NCI-H2171 treated with DMSO at 0.1 percent for 48 hours (cell line): ENCODE data around the gene LRP6.
"Not testable (repeated sequence)": the region's sequence is repeated elsewhere in the genome, so short reads cannot be mapped to it uniquely, and the experiment has no call there.

Source experiments
- DNase-seq: peaks from one replicate; lab custom pipeline; 2025; lab: John Stamatoyannopoulos, UW

LRP6 gene

DNA sequence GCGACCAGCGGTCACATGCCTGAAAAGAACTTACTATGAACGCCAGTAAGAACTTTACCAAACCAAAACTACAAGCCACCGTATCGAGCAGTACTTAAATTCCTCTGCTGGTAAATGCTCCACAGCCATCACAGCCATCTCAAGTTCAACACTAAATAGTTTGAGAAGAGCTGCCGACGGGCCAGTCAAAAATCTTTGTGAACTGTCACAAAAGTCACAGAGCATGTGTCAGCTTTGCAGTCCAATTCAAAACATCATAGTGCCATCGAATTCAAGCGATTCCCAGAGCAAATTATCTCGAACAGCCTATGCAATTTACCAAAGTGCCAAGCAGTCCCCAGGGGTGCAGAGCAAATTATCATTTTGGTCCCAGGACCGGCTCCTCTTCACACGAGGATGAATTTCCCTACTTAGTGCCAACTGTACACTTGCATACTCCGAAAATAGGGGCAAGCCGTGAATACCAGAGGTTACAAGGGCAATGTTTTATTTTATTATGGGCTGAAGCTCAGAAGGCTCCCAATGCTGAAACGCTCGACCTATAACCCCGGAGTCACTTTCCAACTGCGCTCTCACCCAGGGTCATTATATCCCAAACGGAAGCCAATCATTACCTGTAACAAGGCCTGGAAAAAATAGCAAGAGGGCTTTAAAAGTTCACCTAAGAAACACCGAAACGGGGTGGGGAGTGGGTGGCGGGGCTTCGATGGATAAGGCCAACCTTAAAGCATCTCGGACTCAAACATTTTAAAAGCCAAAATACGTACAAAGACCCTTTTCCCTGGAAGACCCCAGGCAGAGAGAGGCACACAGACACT lies 1.1 kb downstream of the LRP6 start:
- no peak for DNase-seq

- no peak for DNase-seq
Observed at GRCh38 chr12:12265035-12265434, 1.8 kb downstream of the LRP6 start.

DNA sequence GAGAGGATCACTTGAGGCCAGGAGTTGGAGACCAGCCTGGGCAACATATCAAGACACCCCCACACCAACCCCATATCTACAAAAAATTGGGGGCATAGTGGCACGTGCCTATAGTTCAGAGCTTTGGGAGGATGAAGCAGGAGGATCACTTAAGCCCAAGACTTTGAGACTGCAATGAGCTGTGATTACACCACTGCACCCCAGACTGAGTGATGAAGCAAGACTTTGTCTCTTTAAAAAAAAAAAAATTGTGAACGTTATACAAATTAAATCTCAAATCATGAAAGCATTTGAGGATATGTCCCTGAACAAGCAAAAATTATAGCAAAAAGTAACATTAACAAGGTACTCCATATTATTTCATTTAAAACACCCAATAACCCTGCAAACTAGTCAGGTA lies 2.9 kb downstream of the LRP6 start:
- DNase-seq, result no peak

DNA sequence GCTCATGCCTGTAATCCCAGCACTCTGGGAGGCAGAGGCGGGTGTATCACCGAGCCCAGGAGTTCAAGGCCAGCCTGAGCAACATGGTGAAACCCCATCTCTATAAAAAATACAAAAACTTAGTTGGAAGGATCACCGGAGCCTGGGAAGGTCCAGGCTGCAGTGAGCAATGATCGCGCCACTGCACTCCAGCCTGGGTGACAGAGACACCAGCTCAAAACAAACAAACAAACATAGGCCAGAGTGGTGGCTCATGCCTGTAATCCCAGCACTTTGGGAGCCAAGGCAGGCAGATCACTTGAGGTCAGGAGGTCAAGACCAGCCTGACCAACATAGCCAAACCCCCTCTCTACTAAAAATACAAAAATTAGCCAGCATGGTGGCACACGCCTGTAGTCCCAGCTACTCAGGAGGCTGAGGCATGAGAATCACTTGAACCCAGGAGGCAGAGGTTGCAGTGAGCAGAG lies 10.5 kb downstream of the LRP6 start:
- not testable (repeated sequence) for DNase-seq

DNA sequence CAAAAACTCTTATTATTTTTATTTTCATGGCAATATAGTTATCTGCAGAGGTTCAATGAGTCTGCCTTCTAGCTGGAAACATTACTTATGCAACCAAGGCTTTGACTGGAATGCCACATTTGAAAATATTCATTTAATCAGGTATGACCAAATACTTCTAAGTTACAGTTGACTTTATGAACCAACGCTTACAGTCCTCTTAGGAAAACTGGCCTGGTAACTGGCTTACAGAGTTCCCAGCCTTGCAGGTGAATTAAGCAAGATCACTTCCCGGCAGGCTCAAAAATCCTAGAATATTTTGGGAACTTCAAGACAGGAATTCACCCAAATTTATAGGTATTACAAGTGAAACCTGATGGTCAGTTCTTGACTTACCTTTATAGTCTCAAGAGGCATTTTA lies 12.3 kb downstream of the LRP6 start:
- DNase-seq, result no peak

GRCh38 chr12:12249216-12250050 lies 17.4 kb downstream of the LRP6 start:
- no peak for DNase-seq

DNA sequence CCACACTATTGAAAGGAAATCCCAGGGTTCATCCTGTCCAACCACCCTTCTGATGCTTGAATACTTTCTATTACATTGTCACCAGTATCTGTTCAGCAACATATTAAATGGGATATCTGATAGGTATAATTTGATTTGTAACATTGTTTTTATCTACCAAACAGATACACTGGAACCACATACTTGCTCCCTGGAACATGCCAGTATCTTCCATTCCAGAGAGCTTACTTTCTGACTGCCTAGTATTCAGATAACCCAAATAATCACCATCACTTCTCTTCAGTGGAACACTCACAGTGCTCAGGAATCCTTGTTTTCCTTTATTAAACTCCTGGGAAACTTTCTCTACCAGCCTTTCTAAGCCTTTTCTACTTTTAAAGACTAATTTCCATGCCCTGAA lies 19.3 kb downstream of the LRP6 start:
- no peak for DNase-seq

GRCh38 chr12:12244341-12244740 lies 22.5 kb downstream of the LRP6 start:
- DNase-seq, result no peak

- DNase-seq, result peak; percentile 10
Observed at GRCh38 chr12:12240662-12241340, 26.0 kb downstream of the LRP6 start.

GRCh38 chr12:12239127-12239526 lies 27.7 kb downstream of the LRP6 start:
- DNase-seq, result no peak

GRCh38 chr12:12238605-12239004 lies 28.2 kb downstream of the LRP6 start:
- no peak for DNase-seq

GRCh38 chr12:12236896-12237295 lies 29.9 kb downstream of the LRP6 start:
- DNase-seq, result no peak

DNA sequence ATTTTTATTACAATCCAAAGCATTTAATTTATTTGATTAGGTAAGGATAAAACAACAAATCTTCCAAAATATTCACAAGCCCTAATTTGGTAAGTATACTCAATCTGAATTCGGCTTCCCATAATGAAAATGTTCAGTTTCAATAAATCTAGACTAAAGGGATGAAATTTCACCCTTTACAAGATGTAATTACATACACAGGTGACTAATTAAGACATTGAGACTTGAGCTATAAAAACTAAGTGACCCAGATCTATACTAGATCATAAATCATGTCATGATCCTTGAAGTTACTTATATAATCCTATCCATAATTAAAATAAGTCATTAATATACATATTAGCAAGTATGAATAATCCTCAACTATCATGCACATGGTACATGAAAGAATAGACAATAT lies 36.6 kb downstream of the LRP6 start:
- peak; percentile 16 for DNase-seq

DNA sequence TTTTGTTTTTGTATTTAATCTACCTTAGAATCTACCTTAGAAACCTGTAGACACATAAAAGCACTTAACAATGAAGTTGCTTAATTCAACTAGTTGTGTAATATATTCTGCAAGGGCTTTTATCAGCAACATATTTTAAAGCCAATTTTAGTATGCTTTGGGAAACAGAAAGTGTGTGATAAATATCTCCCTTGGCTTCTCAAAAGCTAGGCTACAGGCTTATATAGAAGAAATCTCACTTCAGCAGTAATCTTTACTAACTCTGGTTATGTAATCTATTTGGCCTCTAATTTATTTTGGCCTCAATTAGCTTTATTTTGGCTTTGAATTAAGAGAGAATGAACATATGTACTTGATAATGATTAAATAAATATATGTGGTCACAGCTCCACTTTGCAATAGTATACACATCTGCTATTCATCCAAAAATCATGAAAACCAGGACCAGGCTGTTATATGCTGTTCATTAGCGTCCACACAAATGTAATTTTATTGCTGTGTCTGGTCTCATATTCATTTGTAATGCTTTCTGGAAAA lies 37.2 kb downstream of the LRP6 start:
- DNase-seq, result no peak

DNA sequence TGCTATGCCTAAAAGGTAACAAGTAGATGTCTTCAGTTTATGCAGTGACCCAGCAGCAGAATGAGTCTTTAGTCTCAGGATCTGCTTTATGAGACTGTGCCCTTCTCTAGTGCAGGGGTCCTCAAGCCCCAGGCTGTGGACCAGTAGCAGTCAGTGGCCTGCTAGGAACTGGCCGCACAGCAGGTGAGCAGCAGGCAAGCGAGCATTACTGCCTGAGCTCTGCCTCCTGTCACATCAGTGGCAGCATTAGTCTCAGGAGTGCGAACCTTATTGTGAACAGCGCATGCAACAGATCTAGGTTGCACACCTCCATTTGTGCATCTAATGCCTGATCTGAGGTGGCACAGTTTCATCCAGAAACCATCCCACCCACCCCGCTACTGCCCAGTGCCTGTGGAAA lies 38.4 kb downstream of the LRP6 start:
- DNase-seq, result no peak

DNA sequence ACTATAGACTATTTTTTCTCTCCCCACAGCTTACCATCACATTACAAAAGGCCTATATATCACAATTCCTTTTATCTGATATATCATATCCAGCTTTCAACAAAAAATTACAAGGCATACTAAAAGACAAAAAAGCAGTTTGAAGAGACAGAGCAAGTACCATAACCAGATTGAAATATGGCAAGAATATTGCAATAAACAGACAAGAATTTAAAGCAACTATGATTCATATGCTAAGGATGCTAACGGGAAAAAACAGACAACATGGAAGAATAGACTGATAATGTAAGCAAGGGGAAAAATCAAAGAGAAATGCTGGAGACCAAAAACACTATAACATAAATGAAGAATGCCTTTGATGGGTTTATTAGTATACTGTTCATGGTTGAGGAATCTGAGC lies 40.7 kb downstream of the LRP6 start:
- no peak for DNase-seq

- no peak for DNase-seq
Observed at GRCh38 chr12:12224240-12224940, 42.5 kb downstream of the LRP6 start.

DNA sequence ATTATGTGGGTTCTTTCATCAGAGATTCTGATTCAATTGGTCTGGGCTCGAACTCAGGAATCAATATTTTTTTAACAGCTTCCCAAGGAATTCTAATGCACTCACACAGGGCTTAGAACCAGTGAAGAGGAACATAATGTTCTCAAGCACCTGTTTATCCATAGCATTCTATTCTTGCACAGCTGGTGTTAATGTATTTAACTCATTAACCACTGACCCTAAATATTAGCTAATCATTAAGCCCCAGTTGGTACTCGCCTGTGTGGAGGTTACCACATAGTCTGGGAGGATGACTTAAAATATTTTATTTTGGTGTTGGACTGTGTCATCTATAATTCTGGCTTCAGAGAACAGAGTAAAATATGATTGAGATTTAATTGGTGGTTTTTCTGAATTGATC lies 45.3 kb downstream of the LRP6 start:
- peak; percentile 14 for DNase-seq

- DNase-seq, result no peak
Observed at GRCh38 chr12:12219664-12220063, 47.2 kb downstream of the LRP6 start.

DNA sequence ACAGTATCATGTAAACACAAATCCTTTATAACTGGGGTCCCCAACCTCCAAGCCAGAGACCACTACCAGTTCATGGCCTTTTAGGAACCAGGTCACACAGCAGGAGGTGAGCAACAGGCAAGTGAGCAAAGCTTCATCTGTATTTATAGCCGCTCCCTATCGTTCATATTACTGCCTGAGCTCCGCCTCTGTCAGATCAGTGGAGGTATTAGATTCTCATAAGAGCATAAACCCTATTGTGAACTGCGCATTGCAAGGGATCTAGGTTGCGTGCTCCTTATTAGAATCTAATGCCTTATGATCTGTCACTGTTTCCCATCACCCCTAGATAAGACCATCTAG lies 49.9 kb downstream of the LRP6 start:
- DNase-seq, result no peak

- no peak for DNase-seq
Observed at GRCh38 chr12:12216349-12217017, 50.4 kb downstream of the LRP6 start.
